Retinal pigment epithelial cell (primary cell): ENCODE data around the gene SLC22A24.
"Not testable (repeated sequence)": the region's sequence is repeated elsewhere in the genome, so short reads cannot be mapped to it uniquely, and the experiment has no call there.

Experiments used
- DNase-seq: peaks from one replicate; pipeline ENCODE4 v3.0.0-alpha.2; 2010; ENCODE audit warnings: low read depth
- H3K4me3 ChIP-seq: 2 replicates; pipeline ENCODE4 v1.5.1; 2011; ENCODE audit warnings: mild to moderate bottlenecking, low read length, control low read depth, moderate library complexity
- CTCF ChIP-seq: conservative IDR thresholded peaks from 2 replicates; pipeline ENCODE4 v1.5.1; 2011; ENCODE audit warnings: low read depth, low read length, control low read depth, inconsistent platforms

Gene SLC22A24

DNA sequence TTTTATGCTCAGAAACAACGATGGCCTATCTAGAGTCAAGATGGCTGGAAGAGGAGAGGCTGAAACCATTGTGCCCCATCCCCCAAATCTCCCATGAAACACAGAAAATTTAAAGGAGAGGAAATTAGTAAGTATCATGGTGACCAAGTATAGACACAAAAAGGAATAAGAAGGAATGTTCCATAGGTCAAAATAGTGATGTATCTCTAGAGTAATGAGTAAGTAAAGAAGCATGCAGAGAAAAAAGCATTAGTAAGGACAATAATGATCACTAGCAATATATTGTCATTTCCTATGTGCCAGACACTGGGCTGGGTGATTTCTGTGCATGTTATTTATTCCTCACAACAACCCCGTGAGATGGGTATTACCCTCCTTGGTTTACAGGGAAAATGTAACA is 2.6 kb upstream of the SLC22A24 start:
- no peak for TF ChIP-seq CTCF
- DNase-seq, result no peak
- H3K4me3 ChIP-seq, result no peak overlapping the region

DNA sequence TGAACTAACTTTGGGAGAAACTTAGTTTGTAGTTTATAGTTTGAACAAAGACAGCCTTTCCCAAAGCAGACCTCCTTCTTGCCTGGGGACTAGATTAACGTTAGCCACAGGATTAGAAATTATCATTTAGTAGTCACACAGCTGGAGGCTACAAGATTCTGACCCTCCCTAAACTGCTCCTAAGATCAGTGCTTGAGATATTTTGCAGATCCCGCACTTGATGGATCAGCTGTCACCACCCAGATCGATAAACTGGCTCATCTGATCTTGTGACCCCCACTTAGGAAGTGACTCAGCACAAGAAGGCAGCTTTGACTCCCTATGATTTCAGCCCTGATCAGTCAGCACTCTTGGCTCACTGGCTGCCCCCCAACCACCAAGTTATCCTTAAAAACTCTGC is 1.6 kb downstream of the SLC22A24 start:
- no peak for TF ChIP-seq CTCF
- no peak overlapping the region for H3K4me3 ChIP-seq
- no peak for DNase-seq

- no peak overlapping the region for H3K4me3 ChIP-seq
- no peak for TF ChIP-seq CTCF
- no peak for DNase-seq
Observed at GRCh38 chr11:63132985-63133775, 10.8 kb downstream of the SLC22A24 start.

DNA sequence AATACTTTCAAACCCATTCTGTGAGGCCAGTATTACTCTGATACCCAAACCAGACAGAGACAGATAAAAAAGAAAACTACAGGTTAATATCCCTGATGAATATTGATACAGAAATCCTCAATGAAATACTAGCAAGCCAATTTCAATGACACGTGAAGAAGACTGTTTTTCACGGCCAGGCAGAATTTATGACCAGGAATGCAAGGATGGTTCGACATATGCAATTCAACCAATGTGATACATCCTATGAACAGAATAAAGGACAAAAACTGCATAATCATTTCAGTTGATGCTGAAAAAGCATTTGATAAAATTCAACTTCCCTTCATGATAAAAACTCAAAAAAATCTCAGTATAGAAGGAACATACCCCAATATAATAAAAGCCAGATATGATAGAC is 44.5 kb downstream of the SLC22A24 start:
- no peak for TF ChIP-seq CTCF
- DNase-seq, result no peak
- no peak overlapping the region for H3K4me3 ChIP-seq

- H3K4me3 ChIP-seq, result no peak overlapping the region
- DNase-seq, result no peak
- TF ChIP-seq CTCF, result no peak
Observed at GRCh38 chr11:63080682-63081081, 63.3 kb downstream of the SLC22A24 start.

- H3K4me3 ChIP-seq, DNase-seq: not testable (repeated sequence)
Observed at GRCh38 chr11:63046203-63046602, 97.8 kb downstream of the SLC22A24 start.

GRCh38 chr11:63042596-63042995 is 101.4 kb downstream of the SLC22A24 start:
- no peak for DNase-seq
- no peak for TF ChIP-seq CTCF

More at GRCh38 chr11:63042596-63042995, 101.4 kb downstream of the SLC22A24 start:
- no peak overlapping the region for H3K4me3 ChIP-seq
